Mesenchymal stem cell (in vitro differentiated cells and primary cell): Measurements from ENCODE around the gene ZIC1.

Source experiments
- DNase-seq: peaks from one replicate; pipeline ENCODE4 v3.0.0-alpha.2; 2013
- H2AFZ ChIP-seq: one replicate; pipeline ENCODE4 v1.6.1; 2013; ENCODE audit warnings: low read depth, mild to moderate bottlenecking, control low read depth, inconsistent platforms, low read length, moderate library complexity
- H2AK5ac ChIP-seq: 2 replicates; pipeline ENCODE4 v1.6.1; 2013; ENCODE audit warnings: low read length, moderate library complexity, mild to moderate bottlenecking, inconsistent platforms; ENCODE audit not compliant: severe bottlenecking
- H2BK120ac ChIP-seq: one replicate; pipeline ENCODE4 v1.6.1; 2013; ENCODE audit warnings: low read depth, mild to moderate bottlenecking, inconsistent platforms, low read length, moderate library complexity
- H2BK12ac ChIP-seq, 2 experiments: one replicate each; pipeline ENCODE4 v1.6.1; 2013; ENCODE audit warnings: inconsistent platforms in 2 of 2, low read length in 2 of 2, mild to moderate bottlenecking in 2 of 2, moderate library complexity in 2 of 2, control low read depth in 1 of 2
- H2BK15ac ChIP-seq: one replicate; pipeline ENCODE4 v1.6.1; 2013; ENCODE audit warnings: mild to moderate bottlenecking, low read depth, inconsistent platforms; ENCODE audit not compliant: poor library complexity, severe bottlenecking
- H2BK5ac ChIP-seq: 2 replicates; pipeline ENCODE4 v1.6.1; 2013; ENCODE audit warnings: low read depth, mild to moderate bottlenecking, low read length, control low read depth, inconsistent platforms; ENCODE audit not compliant: poor library complexity, severe bottlenecking
- H3K14ac ChIP-seq, 2 experiments: one replicate each; pipeline ENCODE4 v1.6.1; 2013; ENCODE audit warnings: inconsistent platforms in 2 of 2, low read length in 2 of 2, control low read depth in 1 of 2, mild to moderate bottlenecking in 1 of 2, moderate library complexity in 1 of 2
- H3K18ac ChIP-seq, 2 experiments: one replicate each; pipeline ENCODE4 v1.6.1; 2013; ENCODE audit warnings: inconsistent platforms in 2 of 2, low read length in 2 of 2, control low read depth in 1 of 2, low read depth in 1 of 2, mild to moderate bottlenecking in 1 of 2
- H3K23ac ChIP-seq, 2 experiments: one replicate each; pipeline ENCODE4 v1.6.1; 2013; ENCODE audit warnings: inconsistent platforms in 2 of 2, low read length in 2 of 2, mild to moderate bottlenecking in 2 of 2, moderate library complexity in 2 of 2, control low read depth in 1 of 2
- H3K27ac ChIP-seq: 2 replicates; pipeline ENCODE4 v1.5.1; 2013; ENCODE audit warnings: mild to moderate bottlenecking, moderate library complexity, low read length, control low read depth, inconsistent platforms; ENCODE audit not compliant: poor library complexity, severe bottlenecking
- H3K27me3 ChIP-seq, 2 experiments: 2 replicates each; pipeline versions ENCODE4 v1.6.1 to v1.7.0; 2013; ENCODE audit warnings: low read length in 2 of 2, mild to moderate bottlenecking in 2 of 2, moderate library complexity in 2 of 2, control low read depth in 1 of 2, inconsistent platforms in 1 of 2; ENCODE audit not compliant: control insufficient read depth in 1 of 2, insufficient read depth in 1 of 2
- H3K36me3 ChIP-seq, 2 experiments: 2 replicates each; pipeline versions ENCODE4 v1.6.1 to v1.7.0; 2013; ENCODE audit warnings: low read length in 2 of 2, control low read depth in 1 of 2, inconsistent platforms in 1 of 2, low read depth in 1 of 2, mild to moderate bottlenecking in 1 of 2; ENCODE audit not compliant: insufficient read depth in 2 of 2, control insufficient read depth in 1 of 2
- H3K4ac ChIP-seq, 2 experiments: one replicate each; pipeline ENCODE4 v1.6.1; 2013; ENCODE audit warnings: inconsistent platforms in 2 of 2, low read length in 2 of 2, mild to moderate bottlenecking in 2 of 2, moderate library complexity in 2 of 2, control low read depth in 1 of 2, low read depth in 1 of 2
- H3K4me1 ChIP-seq: 2 replicates; pipeline ENCODE4 v1.6.1; 2013; ENCODE audit warnings: low read depth, low read length, control low read depth; ENCODE audit not compliant: control insufficient read depth, insufficient read depth
- H3K4me2 ChIP-seq: 2 replicates; pipeline ENCODE4 v1.6.1; 2013; ENCODE audit warnings: low read length, mild to moderate bottlenecking, inconsistent platforms; ENCODE audit not compliant: poor library complexity, severe bottlenecking
- H3K4me3 ChIP-seq, 2 experiments: 2 replicates each; pipeline versions ENCODE4 v1.5.1 to v1.7.0; 2013; ENCODE audit warnings: low read length in 2 of 2, mild to moderate bottlenecking in 2 of 2, control low read depth in 1 of 2, low read depth in 1 of 2; ENCODE audit not compliant: insufficient read depth in 1 of 2
- H3K79me1 ChIP-seq: replicated peaks from 2 replicates; pipeline ENCODE4 v1.6.1; 2013; ENCODE audit warnings: mild to moderate bottlenecking, control low read depth, low read length, inconsistent platforms; ENCODE audit not compliant: poor library complexity, severe bottlenecking
- H3K9ac ChIP-seq: 2 replicates; pipeline ENCODE4 v1.7.0; 2013; ENCODE audit warnings: mild to moderate bottlenecking, low read length, moderate library complexity
- H3K9me3 ChIP-seq: 2 replicates; pipeline ENCODE4 v1.7.0; 2013; ENCODE audit warnings: mild to moderate bottlenecking, low read length; ENCODE audit not compliant: control insufficient read depth
- H4K8ac ChIP-seq: one replicate; pipeline ENCODE4 v1.6.1; 2013; ENCODE audit warnings: inconsistent platforms, mild to moderate bottlenecking, low read length, moderate library complexity
- H4K91ac ChIP-seq: one replicate; pipeline ENCODE4 v1.6.1; 2013; ENCODE audit warnings: mild to moderate bottlenecking, low read length, inconsistent platforms
- WGBS: methylation state at CpG from one replicate; pipeline ENCODE4 v1.1.7; 2013; ENCODE audit warnings: mixed read lengths; 5-methylcytosine and 5-hydroxymethylcytosine counted together

The ZIC1 gene

GRCh38 chr3:147449669-147450068 lies 40.5 kb downstream of the ZIC1 start:
- H2BK5ac ChIP-seq = no peak overlapping the region
- no peaks in the 10 kb centered on the region for H3K36me3 ChIP-seq
- H2AFZ ChIP-seq = no peak overlapping the region
- no peak overlapping the region for H3K9ac ChIP-seq
- DNase-seq = no peak
- H3K27me3 ChIP-seq = no peaks in the 10 kb centered on the region
- no peaks in the 10 kb centered on the region for H3K4me1 ChIP-seq
- no peak overlapping the region for H3K4ac ChIP-seq
- H3K27ac ChIP-seq = no peak overlapping the region
- no peak overlapping the region for H2BK120ac ChIP-seq
- no peaks in the 10 kb centered on the region for H3K79me1 ChIP-seq
- no peak overlapping the region for H2BK12ac ChIP-seq
- no peak overlapping the region for H3K23ac ChIP-seq
- H3K18ac ChIP-seq = no peak overlapping the region
- no peak overlapping the region for H3K4me2 ChIP-seq
- H2BK15ac ChIP-seq = no peak overlapping the region
- no CpG with 5 or more reads among the region's 3 CpGs for WGBS
- no peak overlapping the region for H4K8ac ChIP-seq
- H2AK5ac ChIP-seq = no peak overlapping the region
- no peak overlapping the region for H3K4me3 ChIP-seq
- H3K9me3 ChIP-seq = no peaks in the 10 kb centered on the region
- no peak overlapping the region for H4K91ac ChIP-seq
- no peak overlapping the region for H3K14ac ChIP-seq

- WGBS = 78% methylated on average over 1 of the region's 1 CpG
- Histone ChIP-seq H2AK5ac (no peak overlapping the region), H3K4me3 (no peak overlapping the region), H2BK5ac (no peak overlapping the region), H2AFZ (no peak overlapping the region), H3K27ac (no peak overlapping the region), H3K27me3 (no peaks in the 10 kb centered on the region), H3K9ac (no peak overlapping the region), H3K4ac (no peak overlapping the region), H3K9me3 (no peaks in the 10 kb centered on the region), H2BK15ac (no peak overlapping the region), H2BK120ac (no peak overlapping the region), H3K36me3 (no peaks in the 10 kb centered on the region), H3K23ac (no peak overlapping the region), H3K79me1 (no peaks in the 10 kb centered on the region), H3K18ac (no peak overlapping the region), H3K4me2 (no peak overlapping the region), H4K8ac (no peak overlapping the region), H3K4me1 (no peaks in the 10 kb centered on the region), H2BK12ac (no peak overlapping the region), H3K14ac (no peak overlapping the region), H4K91ac (no peak overlapping the region)
- DNase-seq = no peak
These were observed 50.0 kb downstream of the ZIC1 start for GRCh38 chr3:147458995-147459704.

- H3K36me3 ChIP-seq = no peaks in the 10 kb centered on the region
- H4K91ac ChIP-seq = no peak overlapping the region
- H3K23ac ChIP-seq = no peak overlapping the region
- no peak overlapping the region for H3K4me3 ChIP-seq
- H2BK120ac ChIP-seq = no peak overlapping the region
- peak; percentile 19 for DNase-seq
- no peak overlapping the region for H3K4ac ChIP-seq
- no peaks in the 10 kb centered on the region for H3K9me3 ChIP-seq
- no peak overlapping the region for H2BK15ac ChIP-seq
- H3K4me1 ChIP-seq = no peaks in the 10 kb centered on the region
- no peak overlapping the region for H3K18ac ChIP-seq
- H4K8ac ChIP-seq = no peak overlapping the region
- H3K27ac ChIP-seq = no peak overlapping the region
- no peaks in the 10 kb centered on the region for H3K27me3 ChIP-seq
- no peak overlapping the region for H2BK5ac ChIP-seq
- no peak overlapping the region for H3K4me2 ChIP-seq
- no peaks in the 10 kb centered on the region for H3K79me1 ChIP-seq
- H2AK5ac ChIP-seq = no peak overlapping the region
- H3K9ac ChIP-seq = no peak overlapping the region
- H3K14ac ChIP-seq = no peak overlapping the region
- H2BK12ac ChIP-seq = no peak overlapping the region
- no CpG with 5 or more reads among the region's 1 CpG for WGBS
- no peak overlapping the region for H2AFZ ChIP-seq
These were observed 53.7 kb downstream of the ZIC1 start for GRCh38 chr3:147462856-147463255.
